H1 (cell line): ENCODE data around the gene F10. TPM values are rescaled to one million over a fixed set of nuclear protein-coding genes. Genes with fewer than 3 reads are reported as not detected.

Source experiments
- CTCF ChIA-PET: fragments of 300-600 bp; sonication (Branson Sonifier 250); formaldehyde crosslinking; loops from one replicate; lab custom pipeline; 2021; ENCODE audit not compliant: partially characterized antibody; lab: Charles Lee
- POLR2A ChIA-PET: fragments of 300-600 bp; sonication (Branson Sonifier 250); formaldehyde crosslinking; loops from one replicate; lab custom pipeline; 2021; ENCODE audit warnings: inconsistent platforms; ENCODE audit not compliant: partially characterized antibody; lab: Charles Lee
- DNase-seq, 2 experiments: peaks; one replicate each; pipeline versions ENCODE4 v3.0.0 to v3.0.0-alpha.2; 2010 to 2022; ENCODE audit warnings: low spot score in 2 of 2, low read depth in 1 of 2, mixed read lengths in 1 of 2
- FAIRE-seq: peaks from 2 replicates; lab custom pipeline; 2011; peaks lifted over from hg19 to GRCh38; lab: Jason Lieb, UNC
- H2AFZ ChIP-seq: 2 replicates; pipeline ENCODE4 v1.8.1; 2012; ENCODE audit warnings: low read length, inconsistent platforms
- H2AK5ac ChIP-seq: 2 replicates; pipeline ENCODE4 v1.6.1; 2013; ENCODE audit warnings: low read depth, low read length
- H2BK120ac ChIP-seq: replicated peaks from 2 replicates; pipeline ENCODE3; 2013; ENCODE audit warnings: low read depth, low read length, inconsistent platforms
- H2BK12ac ChIP-seq: 2 replicates; pipeline ENCODE4 v1.6.1; 2013; ENCODE audit warnings: low read depth, low read length
- H2BK15ac ChIP-seq: 2 replicates; pipeline ENCODE4 v1.6.1; 2013; ENCODE audit warnings: low read length
- H2BK20ac ChIP-seq: 2 replicates; pipeline ENCODE4 v1.6.1; 2013; ENCODE audit warnings: low read length
- H2BK5ac ChIP-seq: 2 replicates; pipeline ENCODE4 v1.6.1; 2013; ENCODE audit warnings: low read depth, low read length
- H3K14ac ChIP-seq: 2 replicates; pipeline ENCODE4 v1.6.1; 2013; ENCODE audit warnings: inconsistent platforms; ENCODE audit not compliant: insufficient read length
- H3K18ac ChIP-seq: 2 replicates; pipeline ENCODE4 v1.6.1; 2013; ENCODE audit warnings: low read length; ENCODE audit errors: extremely low read depth
- H3K23ac ChIP-seq: 2 replicates; pipeline ENCODE4 v1.6.1; 2013; ENCODE audit warnings: inconsistent platforms; ENCODE audit not compliant: insufficient read length
- H3K23me2 ChIP-seq: 2 replicates; pipeline ENCODE4 v1.6.1; 2013; ENCODE audit warnings: low read depth, low read length
- H3K27ac ChIP-seq: 2 replicates; pipeline ENCODE4 v1.6.1; 2011; ENCODE audit warnings: low read depth, low read length, inconsistent platforms
- H3K27me3 ChIP-seq, 4 experiments: replicated peaks in 1 of 4; 1 replicate in 1 of 4; 2 replicates in 3 of 4; pipeline versions ENCODE4 v1.6.1 to v1.8.1; 2011 to 2013; ENCODE audit warnings: low read length in 3 of 4, mild to moderate bottlenecking in 3 of 4, inconsistent platforms in 2 of 4, mixed read lengths in 2 of 4, moderate library complexity in 1 of 4; ENCODE audit not compliant: control insufficient read depth in 3 of 4, insufficient read depth in 3 of 4; ENCODE audit errors: extremely low read depth in 1 of 4
- H3K36me3 ChIP-seq, 4 experiments: 2 replicates each; pipeline versions ENCODE4 v1.6.1 to v1.8.1; 2011 to 2013; ENCODE audit warnings: mild to moderate bottlenecking in 4 of 4, low read length in 3 of 4, moderate library complexity in 2 of 4, control low read depth in 1 of 4, inconsistent platforms in 1 of 4; ENCODE audit not compliant: insufficient read depth in 4 of 4, control insufficient read depth in 2 of 4
- H3K4ac ChIP-seq: replicated peaks from 2 replicates; pipeline ENCODE3; 2013; ENCODE audit warnings: low read length, low read depth, mixed read lengths, inconsistent platforms; ENCODE audit not compliant: insufficient read length
- H3K4me1 ChIP-seq, 4 experiments: replicated peaks in 1 of 4; 1 replicate in 1 of 4; 2 replicates in 3 of 4; pipeline versions ENCODE4 v1.6.1 to v1.8.1; 2011 to 2013; ENCODE audit warnings: low read length in 3 of 4, inconsistent platforms in 2 of 4, mixed read lengths in 1 of 4; ENCODE audit not compliant: insufficient read depth in 4 of 4, control insufficient read depth in 3 of 4
- H3K4me2 ChIP-seq, 2 experiments: 2 replicates each; pipeline versions ENCODE4 v1.6.1 to v1.8.1; 2011 to 2013; ENCODE audit warnings: low read depth in 2 of 2, low read length in 2 of 2, control low read depth in 1 of 2, inconsistent platforms in 1 of 2, mild to moderate bottlenecking in 1 of 2; ENCODE audit not compliant: insufficient read depth in 1 of 2
- H3K4me3 ChIP-seq, 4 experiments: fragments of 200-600, 300-600 bp in 1 of 4; sonication (generic), shearing (Covaris generic), sonication (Bioruptor Twin) in 1 of 4; 2 replicates each; pipeline versions ENCODE4 v1.5.1 to v1.8.1; 2011 to 2016; ENCODE audit warnings: low read length in 4 of 4, low read depth in 3 of 4, control low read depth in 2 of 4, inconsistent platforms in 2 of 4, mild to moderate bottlenecking in 2 of 4, mixed read lengths in 1 of 4, moderate library complexity in 1 of 4; ENCODE audit not compliant: insufficient read depth in 2 of 4; ENCODE audit errors: extremely low read depth in 1 of 4
- H3K56ac ChIP-seq: replicated peaks from 2 replicates; pipeline ENCODE3; 2013; ENCODE audit warnings: low read depth, mild to moderate bottlenecking, mixed read lengths, low read length, inconsistent platforms; ENCODE audit not compliant: insufficient read length
- H3K79me1 ChIP-seq: 2 replicates; pipeline ENCODE4 v1.6.1; 2013; ENCODE audit warnings: low read depth, low read length, control low read depth
- H3K79me2 ChIP-seq, 2 experiments: 2 replicates each; pipeline versions ENCODE4 v1.6.1 to v1.8.1; 2012 to 2013; ENCODE audit warnings: low read length in 2 of 2, mild to moderate bottlenecking in 2 of 2, inconsistent platforms in 1 of 2; ENCODE audit not compliant: insufficient read depth in 2 of 2, control insufficient read depth in 1 of 2
- H3K9ac ChIP-seq, 4 experiments: replicated peaks in 1 of 4; 1 replicate in 1 of 4; 2 replicates in 3 of 4; pipeline versions ENCODE4 v1.6.1 to v1.8.1; 2011 to 2013; ENCODE audit warnings: low read depth in 3 of 4, low read length in 3 of 4, control low read depth in 2 of 4, mild to moderate bottlenecking in 2 of 4, moderate library complexity in 2 of 4, inconsistent platforms in 1 of 4; ENCODE audit errors: extremely low read depth in 1 of 4
- H3K9me3 ChIP-seq, 2 experiments: 2 replicates each; pipeline versions ENCODE4 v1.6.1 to v1.8.1; 2012 to 2013; ENCODE audit warnings: mild to moderate bottlenecking in 2 of 2, moderate library complexity in 2 of 2, control low read depth in 1 of 2, inconsistent platforms in 1 of 2, low read depth in 1 of 2, low read length in 1 of 2, mixed read lengths in 1 of 2; ENCODE audit not compliant: insufficient read depth in 2 of 2
- H4K20me1 ChIP-seq, 2 experiments: replicated peaks in 1 of 2; 2 replicates each; pipeline versions ENCODE3 to v1.8.1; 2011 to 2013; ENCODE audit warnings: inconsistent platforms in 2 of 2, low read length in 2 of 2, mild to moderate bottlenecking in 1 of 2; ENCODE audit not compliant: insufficient read depth in 2 of 2, control insufficient read depth in 1 of 2
- H4K5ac ChIP-seq: 2 replicates; pipeline ENCODE4 v1.6.1; 2013; ENCODE audit warnings: low read length, low read depth, mixed read lengths, inconsistent platforms; ENCODE audit not compliant: insufficient read length
- H4K8ac ChIP-seq: 2 replicates; pipeline ENCODE4 v1.8.0; 2013; ENCODE audit warnings: mild to moderate bottlenecking, moderate library complexity, low read length, inconsistent platforms; ENCODE audit not compliant: insufficient read depth; ENCODE audit errors: extremely low read depth
- H4K91ac ChIP-seq: replicated peaks from 2 replicates; pipeline ENCODE3; 2013; ENCODE audit warnings: low read length, mixed read lengths, inconsistent platforms; ENCODE audit not compliant: insufficient read length
- JUND ChIP-seq: IDR thresholded peaks from 2 replicates; pipeline ENCODE4 v1.6.1; 2011; ENCODE audit warnings: mild to moderate bottlenecking, improper control_type of control experiment, low read length
- KDM5A ChIP-seq: fragments of 200-600 bp; IDR thresholded peaks from 2 replicates; pipeline ENCODE4 v1.7.1; 2012; ENCODE audit warnings: mild to moderate bottlenecking, low read length, inconsistent platforms, mixed read lengths
- SIN3A ChIP-seq, 2 experiments: IDR thresholded peaks in 1 of 2; conservative IDR thresholded peaks in 1 of 2; 2 replicates each; pipeline ENCODE4 v1.6.1; 2011 to 2012; ENCODE audit warnings: low read length in 2 of 2, improper control_type of control experiment in 1 of 2, low read depth in 1 of 2, mild to moderate bottlenecking in 1 of 2
- TAF1 ChIP-seq: IDR thresholded peaks from 2 replicates; pipeline ENCODE4 v1.6.1; 2011; ENCODE audit warnings: mild to moderate bottlenecking, low read depth, low read length
- WGBS, 2 experiments: shearing (Covaris generic) in 1 of 2; methylation state at CpG; one replicate each; pipeline versions ENCODE4 v1.1.6 to v1.1.7; 2013 to 2015; ENCODE audit warnings: low lambda C conversion rate in 2 of 2, mixed read lengths in 2 of 2, inconsistent platforms in 1 of 2, low coverage in 1 of 2, missing lambda C conversion rate in 1 of 2; ENCODE audit not compliant: insufficient replicate concordance in 2 of 2, insufficient coverage in 1 of 2, insufficient read length in 1 of 2; ENCODE audit errors: extremely low coverage in 1 of 2, missing lambda C conversion rate in 1 of 2; 5-methylcytosine and 5-hydroxymethylcytosine counted together
- polyA plus RNA-seq, 7 experiments: library from polyadenylated mRNA; depleted of rRNA in 3 of 7; stranded (reverse) in 5 of 7; unstranded in 2 of 7; fragments of >200 nt in 5 of 7; fragments of 200-250 nt in 2 of 7; gene quantifications; 1 replicate in 5 of 7; 2 replicates in 1 of 7; 4 replicates in 1 of 7; pipeline versions ENCODE4 v1.2.1 to v1.2.3, GENCODE V29; 2011 to 2013; ENCODE audit warnings: missing spikeins in 2 of 7, mixed read lengths in 2 of 7
- total RNA-seq: library from RNA; stranded (reverse); fragmentation: NEBNext Ultra II Directional; extraction: Animal tissue kit (Norgen Biotek cat#: 25700); gene quantifications from 2 replicates; pipeline ENCODE4 v1.2.1, GENCODE V29; 2021

The F10 gene
- total and polyA plus RNA-seq, 2 of the 8 experiments (the other 6 are each of a cell fraction or from before 2014, with no cell fraction given): 2.0 to 4.2 TPM

GRCh38 chr13:113090415-113090770 lies 32.2 kb upstream of the F10 start:
- Histone ChIP-seq H4K20me1 (no peaks in the 10 kb centered on the region), H3K14ac (no peak overlapping the region), H2BK20ac (no peak overlapping the region), H3K36me3 (peaks cover 3 to 8% (median 4%) of the 10 kb centered on the region in 4 experiments; a peak in 4 of 8 replicates), H4K8ac (no peak overlapping the region), H3K27me3 (no peaks in the 10 kb centered on the region), H3K4ac (no peak overlapping the region), H3K27ac (no peak overlapping the region), H3K56ac (no peak overlapping the region), H2BK12ac (no peak overlapping the region), H3K79me2 (no peaks in the 10 kb centered on the region), H3K79me1 (no peaks in the 10 kb centered on the region), H3K23me2 (peaks cover 2% of the 10 kb centered on the region; the same call in 1 of the 2 replicates), H3K18ac (no peak overlapping the region), H4K91ac (no peak overlapping the region), H3K9ac (no peak overlapping the region), H4K5ac (no peak overlapping the region), H2BK15ac (no peak overlapping the region), H2BK5ac (0 out of 2 replicates have a peak overlapping the region, but pooled peaks have one; percentile 61), H2AFZ (no peak overlapping the region), H2AK5ac (no peak overlapping the region), H3K4me1 (peaks cover 0 to 6% (median 4%) of the 10 kb centered on the region in 4 experiments; a peak in 2 of 7 replicates), H2BK120ac (no peak overlapping the region), H3K9me3 (no peaks in the 10 kb centered on the region), H3K4me3 (no peak overlapping the region), H3K23ac (no peak overlapping the region), H3K4me2 (no peak overlapping the region)
- POLR2A ChIA-PET: interaction anchor here (0.9 to 2.1 kb wide), 4 partner anchors 14 to 30 kb away, joined by 3 to 5 read pairs (median 4); no protein-coding TSS in a partner anchor
- FAIRE-seq: no peak
- 66% methylated on average over 13 of the region's 13 CpGs; no CpG with 5 or more reads in 1 of the 2 experiments for WGBS, 2 experiments
- CTCF ChIA-PET: interaction anchor here (0.6 to 3.1 kb wide), 16 partner anchors 9 to 503 kb away, joined by 3 to 16 read pairs (median 4); no protein-coding TSS in a partner anchor
- DNase-seq: peak in 1 of 2 experiments; percentile 36
- TF ChIP-seq SIN3A (conservative IDR thresholded peaks at IDR 0.05 in 1 of 2, IDR thresholded peaks at IDR 0.05 in 1 of 2; ENCODE audit: low read depth in 1 of 2, low read length in 2 of 2) (no peak), KDM5A (no peak), JUND (no peak), TAF1 (no peak)
